Neural cell (in vitro differentiated cells): ENCODE measurements around the gene HDAC4. TPM values are rescaled to one million over a fixed set of nuclear protein-coding genes. Genes with fewer than 3 reads are reported as not detected.

ENCODE experiments used
- H2AFZ ChIP-seq: fragments of 200-600, 300-800 bp; sonication (generic), shearing (Covaris generic); 2 replicates; pipeline ENCODE4 v1.6.0; 2014; ENCODE audit warnings: low read depth, mild to moderate bottlenecking, antibody characterized with exemption, low read length, moderate library complexity
- H3F3A ChIP-seq: fragments of 200-600 bp; shearing (Covaris generic); 2 replicates; pipeline ENCODE4 v1.6.1; 2016; ENCODE audit warnings: mild to moderate bottlenecking, moderate library complexity, mixed read lengths, antibody characterized with exemption, low read length; ENCODE audit not compliant: insufficient read depth, poor library complexity, severe bottlenecking
- H3K27ac ChIP-seq: fragments of 200-600, 300-800 bp; sonication (generic), shearing (Covaris generic); 2 replicates; pipeline ENCODE4 v1.5.1; 2014; ENCODE audit warnings: mild to moderate bottlenecking, low read length, moderate library complexity
- H3K27me3 ChIP-seq: fragments of 300-800, 200-600 bp; sonication (generic), shearing (Covaris generic); 2 replicates; pipeline ENCODE4 v1.6.0; 2014; ENCODE audit warnings: mild to moderate bottlenecking, low read depth, low read length, moderate library complexity; ENCODE audit not compliant: insufficient read depth
- H3K36me3 ChIP-seq: fragments of 300-800, 200-600 bp; sonication (generic), shearing (Covaris generic); 2 replicates; pipeline ENCODE4 v1.5.1; 2014; ENCODE audit warnings: mild to moderate bottlenecking, antibody characterized with exemption, low read length, moderate library complexity; ENCODE audit not compliant: insufficient read depth
- H3K4me2 ChIP-seq: fragments of 300-800, 200-600 bp; sonication (generic), shearing (Covaris generic); 2 replicates; pipeline ENCODE4 v1.6.0; 2014; ENCODE audit warnings: mild to moderate bottlenecking, low read length
- H3K4me3 ChIP-seq: fragments of 300-800, 200-600 bp; sonication (generic), shearing (Covaris generic); 2 replicates; pipeline ENCODE4 v1.5.1; 2014; ENCODE audit warnings: mild to moderate bottlenecking, low read length, moderate library complexity
- H3K79me2 ChIP-seq: fragments of 200-600 bp; shearing (Covaris generic); replicated peaks from 2 replicates; pipeline ENCODE4 v1.6.0; 2014; ENCODE audit warnings: mild to moderate bottlenecking, low read length, moderate library complexity; ENCODE audit not compliant: insufficient read depth
- H3K9ac ChIP-seq: fragments of 300-800, 200-600 bp; sonication (generic), shearing (Covaris generic); 2 replicates; pipeline ENCODE4 v1.6.1; 2016; ENCODE audit warnings: mild to moderate bottlenecking, low read length, mixed read lengths
- H3K9me2 ChIP-seq: fragments of 200-600 bp; shearing (Covaris generic); 2 replicates; pipeline ENCODE4 v1.6.1; 2016; ENCODE audit warnings: mild to moderate bottlenecking, low read length, mixed read lengths; ENCODE audit not compliant: insufficient read depth
- H3K9me3 ChIP-seq: fragments of 200-600, 300-800 bp; sonication (generic), shearing (Covaris generic); 2 replicates; pipeline ENCODE4 v1.6.1; 2016; ENCODE audit warnings: mild to moderate bottlenecking, mixed run types, low read length, moderate library complexity, mixed read lengths
- H4K20me1 ChIP-seq: fragments of 200-600 bp; shearing (Covaris generic); 2 replicates; pipeline ENCODE4 v1.6.1; 2016; ENCODE audit warnings: mild to moderate bottlenecking, mixed run types; ENCODE audit not compliant: insufficient read depth
- EP300 ChIP-seq: fragments of 450-650 bp; conservative IDR thresholded peaks from 2 replicates; pipeline ENCODE4 v1.6.1; 2014; ENCODE audit warnings: antibody characterized with exemption, mild to moderate bottlenecking, moderate library complexity; ENCODE audit not compliant: poor library complexity, severe bottlenecking
- EZH2 ChIP-seq: fragments of 200-600, 300-800 bp; shearing (Covaris generic), sonication (generic); IDR thresholded peaks from 2 replicates; pipeline ENCODE4 v1.6.1; 2014; ENCODE audit warnings: antibody characterized with exemption, low read length, borderline replicate concordance, mild to moderate bottlenecking; ENCODE audit not compliant: insufficient read depth, poor library complexity, severe bottlenecking
- MXI1 ChIP-seq: fragments of 450-650 bp; conservative IDR thresholded peaks from 2 replicates; pipeline ENCODE4 v1.6.1; 2014; ENCODE audit warnings: antibody characterized with exemption, mild to moderate bottlenecking; ENCODE audit not compliant: poor library complexity, severe bottlenecking
- POLR2AphosphoS5 ChIP-seq: IDR thresholded peaks from 2 replicates; pipeline ENCODE4 v1.6.1; 2012
- RAD21 ChIP-seq: fragments of 450-650 bp; conservative IDR thresholded peaks from 2 replicates; pipeline ENCODE4 v1.6.1; 2014; ENCODE audit warnings: antibody characterized with exemption, mild to moderate bottlenecking, moderate library complexity
- REST ChIP-seq: IDR thresholded peaks from 2 replicates; pipeline ENCODE4 v1.6.1; 2012; ENCODE audit warnings: borderline replicate concordance
- SMC3 ChIP-seq: fragments of 450-650 bp; conservative IDR thresholded peaks from 2 replicates; pipeline ENCODE4 v1.6.1; 2014; ENCODE audit warnings: antibody characterized with exemption, mild to moderate bottlenecking, moderate library complexity; ENCODE audit not compliant: poor library complexity
- TAF1 ChIP-seq: IDR thresholded peaks from 2 replicates; pipeline ENCODE4 v1.6.1; 2012; ENCODE audit warnings: low read depth
- polyA plus RNA-seq: library from polyadenylated mRNA; depleted of rRNA; stranded (reverse); fragments of >200 nt; gene quantifications from 2 replicates; pipeline ENCODE4 v1.2.3, GENCODE V29; 2014
- TF ChIP-seq, protein P1 (sequence below): fragments of 450-650 bp; IDR thresholded peaks from 2 replicates; pipeline ENCODE4 v1.5.1; 2014; ENCODE audit warnings: antibody characterized with exemption, mild to moderate bottlenecking, moderate library complexity; ENCODE audit not compliant: poor library complexity, severe bottlenecking

Gene HDAC4
- polyA plus RNA-seq, 1 donor from 2014 or later: 3.4 TPM

DNA sequence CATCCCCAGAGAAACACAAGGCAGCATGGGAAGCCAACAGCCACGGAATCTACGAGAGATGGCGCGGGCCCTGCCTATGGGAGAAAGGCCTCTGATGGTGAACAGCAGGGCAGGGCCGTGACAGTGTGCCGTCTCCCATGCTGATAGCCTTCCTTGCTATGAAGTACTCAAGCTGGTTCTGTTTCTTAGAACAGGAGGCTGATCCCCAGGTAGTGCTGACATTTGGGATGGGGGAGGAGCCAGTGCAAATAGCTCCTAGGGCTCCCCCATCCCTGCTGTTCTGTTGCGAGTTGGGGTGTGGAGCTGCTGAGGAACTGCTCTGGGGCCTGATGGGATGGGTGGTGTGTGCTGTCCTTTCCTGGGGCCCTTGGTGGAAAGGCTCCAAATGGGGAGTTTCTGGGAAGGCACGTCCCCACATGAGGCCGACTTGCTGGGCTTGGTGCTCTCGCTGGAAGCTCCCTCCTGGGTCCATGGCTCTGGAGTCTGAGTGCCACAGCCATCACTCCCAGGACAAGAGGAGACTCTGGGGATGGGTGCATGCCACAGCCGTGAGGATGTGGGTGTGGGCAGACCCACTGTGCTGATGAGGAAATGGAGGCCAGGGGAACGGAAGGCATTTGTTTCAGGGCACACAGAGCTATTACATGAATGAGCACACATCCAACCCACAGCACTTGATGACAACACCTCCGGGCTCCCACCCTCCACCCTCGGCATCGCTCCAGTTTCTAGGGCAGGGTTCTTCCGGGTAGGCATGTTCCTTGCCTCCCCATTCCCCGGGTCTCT lies 246.8 kb downstream of the HDAC4 start:
- H3F3A ChIP-seq: no peaks in the 10 kb centered on the region
- H3K9ac ChIP-seq: no peak overlapping the region
- TF ChIP-seq POLR2AphosphoS5 (no peak), MXI1 (no peak), REST (no peak), TAF1 (no peak), EZH2 (no peak), SMC3 (no peak), EP300 (no peak), RAD21 (no peak)
- TF ChIP-seq, protein P1, sequence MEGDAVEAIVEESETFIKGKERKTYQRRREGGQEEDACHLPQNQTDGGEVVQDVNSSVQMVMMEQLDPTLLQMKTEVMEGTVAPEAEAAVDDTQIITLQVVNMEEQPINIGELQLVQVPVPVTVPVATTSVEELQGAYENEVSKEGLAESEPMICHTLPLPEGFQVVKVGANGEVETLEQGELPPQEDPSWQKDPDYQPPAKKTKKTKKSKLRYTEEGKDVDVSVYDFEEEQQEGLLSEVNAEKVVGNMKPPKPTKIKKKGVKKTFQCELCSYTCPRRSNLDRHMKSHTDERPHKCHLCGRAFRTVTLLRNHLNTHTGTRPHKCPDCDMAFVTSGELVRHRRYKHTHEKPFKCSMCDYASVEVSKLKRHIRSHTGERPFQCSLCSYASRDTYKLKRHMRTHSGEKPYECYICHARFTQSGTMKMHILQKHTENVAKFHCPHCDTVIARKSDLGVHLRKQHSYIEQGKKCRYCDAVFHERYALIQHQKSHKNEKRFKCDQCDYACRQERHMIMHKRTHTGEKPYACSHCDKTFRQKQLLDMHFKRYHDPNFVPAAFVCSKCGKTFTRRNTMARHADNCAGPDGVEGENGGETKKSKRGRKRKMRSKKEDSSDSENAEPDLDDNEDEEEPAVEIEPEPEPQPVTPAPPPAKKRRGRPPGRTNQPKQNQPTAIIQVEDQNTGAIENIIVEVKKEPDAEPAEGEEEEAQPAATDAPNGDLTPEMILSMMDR: no peak
- H3K9me2 ChIP-seq: no peaks in the 10 kb centered on the region
- H2AFZ ChIP-seq: no peak overlapping the region
- no peaks in the 10 kb centered on the region for H3K9me3 ChIP-seq
- no peak overlapping the region for H3K27ac ChIP-seq
- no peaks in the 10 kb centered on the region for H3K36me3 ChIP-seq
- H4K20me1 ChIP-seq: no peaks in the 10 kb centered on the region
- no peak overlapping the region for H3K4me3 ChIP-seq
- no peaks in the 10 kb centered on the region for H3K79me2 ChIP-seq
- H3K27me3 ChIP-seq: no peaks in the 10 kb centered on the region
- no peak overlapping the region for H3K4me2 ChIP-seq

DNA sequence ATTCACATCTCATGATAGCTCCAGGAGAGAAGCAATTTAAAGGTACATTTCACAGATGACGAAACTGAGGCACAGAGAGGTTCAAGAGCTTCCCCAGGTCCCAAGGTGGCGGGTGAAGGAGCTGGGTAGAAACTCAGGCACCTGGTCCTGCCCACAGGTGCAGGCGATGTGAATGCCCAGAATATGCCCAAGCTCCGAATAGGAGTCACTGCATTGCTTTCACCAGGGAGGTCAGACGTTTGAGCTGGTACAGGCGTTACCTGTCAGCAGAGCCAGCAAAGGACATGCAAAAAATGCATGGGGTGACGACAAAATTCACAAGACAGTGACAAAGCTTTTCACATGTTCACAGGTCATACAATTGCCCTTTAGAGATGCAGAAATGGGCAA lies 247.9 kb downstream of the HDAC4 start:
- Histone ChIP-seq H3F3A (no peaks in the 10 kb centered on the region), H3K9me3 (no peaks in the 10 kb centered on the region), H3K9ac (no peak overlapping the region), H2AFZ (no peak overlapping the region), H3K27ac (no peak overlapping the region), H3K27me3 (no peaks in the 10 kb centered on the region), H3K4me2 (no peak overlapping the region), H3K79me2 (no peaks in the 10 kb centered on the region), H3K4me3 (no peak overlapping the region), H3K9me2 (no peaks in the 10 kb centered on the region), H3K36me3 (no peaks in the 10 kb centered on the region), H4K20me1 (no peaks in the 10 kb centered on the region)
- TF ChIP-seq REST: no peak
- TF ChIP-seq SMC3: no peak
- TF ChIP-seq RAD21: no peak
- TF ChIP-seq EZH2: no peak
- TF ChIP-seq, protein P1: no peak
- no peak for TF ChIP-seq TAF1
- no peak for TF ChIP-seq POLR2AphosphoS5
- TF ChIP-seq EP300: no peak
- no peak for TF ChIP-seq MXI1
